ENCODE measurements around the gene SAPCD1. TPM values are rescaled to one million over a fixed set of nuclear protein-coding genes. Genes with fewer than 3 reads are reported as not detected.

Gene SAPCD1
- total and polyA plus RNA-seq, 2 donors (not counting 1 experiment from before 2014, with no cell fraction given), result 12.9 TPM

DNA sequence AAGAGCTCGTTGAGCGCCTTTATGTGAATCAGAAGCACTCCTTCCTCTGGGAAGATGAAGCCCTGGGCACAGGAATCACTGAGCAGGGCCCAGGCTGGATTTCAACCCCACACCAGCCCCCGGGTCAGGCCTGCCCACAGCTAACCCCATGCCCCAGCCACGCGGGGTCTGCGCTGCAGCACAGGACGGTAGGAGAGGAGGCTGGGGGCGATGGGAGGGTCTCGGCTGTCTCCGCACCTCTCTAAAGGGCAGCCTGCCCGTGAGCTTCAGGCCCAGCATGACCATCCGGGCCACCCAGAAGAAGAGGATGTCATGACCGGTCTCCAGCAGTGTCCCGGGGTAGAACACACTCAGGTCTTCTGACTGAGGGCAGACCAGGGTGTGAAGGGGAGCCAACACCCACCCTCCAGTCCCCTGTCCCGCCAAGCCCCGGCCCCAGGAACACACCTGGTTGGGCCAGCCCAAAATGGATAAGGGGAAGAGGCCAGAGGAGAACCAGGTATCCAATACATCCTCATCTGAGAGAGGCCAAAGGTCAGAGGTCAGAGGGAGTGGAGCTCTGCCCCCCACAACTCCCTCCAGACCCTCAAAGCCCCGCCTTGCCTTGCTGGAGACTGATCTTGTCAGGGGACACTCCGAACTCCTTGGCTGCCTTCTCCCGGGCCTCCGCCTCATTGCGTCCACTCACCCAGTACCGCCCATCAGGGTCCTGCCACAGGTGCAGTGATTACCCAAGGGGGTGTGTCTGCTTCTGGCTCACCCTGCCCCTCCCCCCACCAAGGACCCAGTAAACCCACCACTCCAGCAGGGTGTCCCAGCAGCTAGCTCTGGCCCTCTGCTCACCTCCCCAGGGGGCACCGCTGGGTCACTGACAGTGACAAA, 19.0 kb downstream of the SAPCD1 start:
- Histone ChIP-seq H3K4me3 (ENCODE audit: control extremely low read depth in 1 of 5, extremely low read depth in 1 of 5, insufficient read depth in 1 of 5, low read depth in 2 of 5, low read length in 4 of 5) (no peak overlapping the region), H3K36me3 (replicated peaks in 1 of 2; ENCODE audit: control extremely low read depth in 1 of 2, control insufficient read depth in 1 of 2, extremely low read depth in 1 of 2, insufficient read depth in 2 of 2, low read length in 1 of 2) (peaks cover 0 to 75% of the 10 kb centered on the region in 2 experiments), H3K4me1 (ENCODE audit: control insufficient read depth in 2 of 2, insufficient read depth in 2 of 2, low read length in 2 of 2) (peaks cover 12 to 14% of the 10 kb centered on the region in 2 donors), H4K20me1 (ENCODE audit: control insufficient read depth, insufficient read depth, low read length, poor library complexity, severe bottlenecking) (no peaks in the 10 kb centered on the region), H3K27me3 (replicated peaks in 1 of 4; ENCODE audit: control extremely low read depth in 1 of 4, control insufficient read depth in 3 of 4, insufficient read depth in 4 of 4, low read length in 3 of 4) (no peaks in the 10 kb centered on the region), H2AFZ (ENCODE audit: insufficient read depth, low read depth, low read length, poor library complexity, severe bottlenecking) (no peak overlapping the region), H3K9me3 (ENCODE audit: control extremely low read depth in 1 of 3, control insufficient read depth in 2 of 3, insufficient read depth in 1 of 3, low read length in 2 of 3) (no peaks in the 10 kb centered on the region), H3K79me2 (ENCODE audit: control insufficient read depth, insufficient read depth, low read length) (peaks cover 25% of the 10 kb centered on the region), H3K27ac (ENCODE audit: low read length in 2 of 2) (no peak overlapping the region), H3K9ac (ENCODE audit: low read length) (no peak overlapping the region), H3K4me2 (replicated peaks; ENCODE audit: low read depth, low read length, poor library complexity, severe bottlenecking) (no peak overlapping the region)
- no peaks in the 10 kb centered on the region for H3K9me3 Mint-ChIP-seq (ENCODE audit: insufficient read depth)
- no peaks in the 10 kb centered on the region for H3K27me3 Mint-ChIP-seq
- WGBS (ENCODE audit: insufficient coverage), result 96% methylated on average over 18 of the region's 23 CpGs
- peaks cover 15% of the 10 kb centered on the region for H3K4me1 Mint-ChIP-seq
- H3K4me3 Mint-ChIP-seq, result no peak overlapping the region
- DNase-seq, result no peak
- POLR2A ChIA-PET, result interaction anchor here (0.5 to 1.0 kb wide), 2 partner anchors 48 to 50 kb away, joined by 4 to 9 read pairs; no protein-coding TSS in a partner anchor
- no peak overlapping the region for H3K27ac Mint-ChIP-seq
- ATAC-seq (ENCODE audit: low read depth), result no peak
- intact Hi-C loops (cut with micrococcal nuclease), result no loop called here
- no peak for TF ChIP-seq EZH2 (IDR thresholded peaks at IDR 0.05; ENCODE audit: borderline replicate concordance, insufficient read depth, low read depth, low read length, poor library complexity, severe bottlenecking)
- TF ChIP-seq, protein P1, sequence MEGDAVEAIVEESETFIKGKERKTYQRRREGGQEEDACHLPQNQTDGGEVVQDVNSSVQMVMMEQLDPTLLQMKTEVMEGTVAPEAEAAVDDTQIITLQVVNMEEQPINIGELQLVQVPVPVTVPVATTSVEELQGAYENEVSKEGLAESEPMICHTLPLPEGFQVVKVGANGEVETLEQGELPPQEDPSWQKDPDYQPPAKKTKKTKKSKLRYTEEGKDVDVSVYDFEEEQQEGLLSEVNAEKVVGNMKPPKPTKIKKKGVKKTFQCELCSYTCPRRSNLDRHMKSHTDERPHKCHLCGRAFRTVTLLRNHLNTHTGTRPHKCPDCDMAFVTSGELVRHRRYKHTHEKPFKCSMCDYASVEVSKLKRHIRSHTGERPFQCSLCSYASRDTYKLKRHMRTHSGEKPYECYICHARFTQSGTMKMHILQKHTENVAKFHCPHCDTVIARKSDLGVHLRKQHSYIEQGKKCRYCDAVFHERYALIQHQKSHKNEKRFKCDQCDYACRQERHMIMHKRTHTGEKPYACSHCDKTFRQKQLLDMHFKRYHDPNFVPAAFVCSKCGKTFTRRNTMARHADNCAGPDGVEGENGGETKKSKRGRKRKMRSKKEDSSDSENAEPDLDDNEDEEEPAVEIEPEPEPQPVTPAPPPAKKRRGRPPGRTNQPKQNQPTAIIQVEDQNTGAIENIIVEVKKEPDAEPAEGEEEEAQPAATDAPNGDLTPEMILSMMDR (IDR thresholded peaks at IDR 0.05), result no peak
- CTCF ChIA-PET, result no interaction called here

All from B cell (primary cell).